ENCODE measurements around the gene MT1M. TPM values are rescaled to one million over a fixed set of nuclear protein-coding genes. Genes with fewer than 3 reads are reported as not detected.

The MT1M gene
- total RNA-seq, 4 donors from 2014 or later: 7.1 to 45.5 (median 33.8) TPM

DNA sequence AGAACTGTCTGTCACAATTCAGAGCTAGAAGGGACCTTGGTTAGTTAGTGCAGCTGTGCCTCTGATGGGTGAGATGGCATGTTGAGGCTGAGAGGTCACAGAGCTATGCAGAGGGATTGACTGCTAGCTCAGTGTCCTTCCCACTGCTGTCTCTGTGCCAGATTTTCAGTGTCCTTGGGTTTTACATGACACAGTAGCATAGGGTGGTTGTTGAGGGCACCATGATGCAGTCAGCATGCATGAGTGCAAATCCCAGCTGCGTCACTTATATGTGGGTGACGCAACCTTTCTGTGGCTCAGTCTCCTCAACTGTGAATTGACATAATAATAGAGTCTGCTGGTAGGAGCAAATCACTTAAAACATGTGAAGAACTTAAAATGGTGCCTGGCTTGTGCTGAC, 8.7 kb downstream of the MT1M start:
- intact Hi-C loops (cut with DNase I): no loop called here
- 100% methylated on average over 2 of the region's 2 CpGs for WGBS, 2 donors
- no peaks in the 10 kb centered on the region for H3K9me3 ChIP-seq
- H3K36me3 ChIP-seq: no peaks in the 10 kb centered on the region
- no peak overlapping the region for H3K27ac ChIP-seq
- no peaks in the 10 kb centered on the region for H3K27me3 ChIP-seq
- no peak overlapping the region for H3K4me3 ChIP-seq (replicated peaks in 1 of 3)
- H3K4me1 ChIP-seq: peaks cover 11 to 33% of the 10 kb centered on the region in 2 donors
- TF ChIP-seq, protein P1, sequence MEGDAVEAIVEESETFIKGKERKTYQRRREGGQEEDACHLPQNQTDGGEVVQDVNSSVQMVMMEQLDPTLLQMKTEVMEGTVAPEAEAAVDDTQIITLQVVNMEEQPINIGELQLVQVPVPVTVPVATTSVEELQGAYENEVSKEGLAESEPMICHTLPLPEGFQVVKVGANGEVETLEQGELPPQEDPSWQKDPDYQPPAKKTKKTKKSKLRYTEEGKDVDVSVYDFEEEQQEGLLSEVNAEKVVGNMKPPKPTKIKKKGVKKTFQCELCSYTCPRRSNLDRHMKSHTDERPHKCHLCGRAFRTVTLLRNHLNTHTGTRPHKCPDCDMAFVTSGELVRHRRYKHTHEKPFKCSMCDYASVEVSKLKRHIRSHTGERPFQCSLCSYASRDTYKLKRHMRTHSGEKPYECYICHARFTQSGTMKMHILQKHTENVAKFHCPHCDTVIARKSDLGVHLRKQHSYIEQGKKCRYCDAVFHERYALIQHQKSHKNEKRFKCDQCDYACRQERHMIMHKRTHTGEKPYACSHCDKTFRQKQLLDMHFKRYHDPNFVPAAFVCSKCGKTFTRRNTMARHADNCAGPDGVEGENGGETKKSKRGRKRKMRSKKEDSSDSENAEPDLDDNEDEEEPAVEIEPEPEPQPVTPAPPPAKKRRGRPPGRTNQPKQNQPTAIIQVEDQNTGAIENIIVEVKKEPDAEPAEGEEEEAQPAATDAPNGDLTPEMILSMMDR (IDR thresholded peaks at IDR 0.05): no peak
- no peak for TF ChIP-seq POLR2A (IDR thresholded peaks at IDR 0.05)
- no peak for DNase-seq

DNA sequence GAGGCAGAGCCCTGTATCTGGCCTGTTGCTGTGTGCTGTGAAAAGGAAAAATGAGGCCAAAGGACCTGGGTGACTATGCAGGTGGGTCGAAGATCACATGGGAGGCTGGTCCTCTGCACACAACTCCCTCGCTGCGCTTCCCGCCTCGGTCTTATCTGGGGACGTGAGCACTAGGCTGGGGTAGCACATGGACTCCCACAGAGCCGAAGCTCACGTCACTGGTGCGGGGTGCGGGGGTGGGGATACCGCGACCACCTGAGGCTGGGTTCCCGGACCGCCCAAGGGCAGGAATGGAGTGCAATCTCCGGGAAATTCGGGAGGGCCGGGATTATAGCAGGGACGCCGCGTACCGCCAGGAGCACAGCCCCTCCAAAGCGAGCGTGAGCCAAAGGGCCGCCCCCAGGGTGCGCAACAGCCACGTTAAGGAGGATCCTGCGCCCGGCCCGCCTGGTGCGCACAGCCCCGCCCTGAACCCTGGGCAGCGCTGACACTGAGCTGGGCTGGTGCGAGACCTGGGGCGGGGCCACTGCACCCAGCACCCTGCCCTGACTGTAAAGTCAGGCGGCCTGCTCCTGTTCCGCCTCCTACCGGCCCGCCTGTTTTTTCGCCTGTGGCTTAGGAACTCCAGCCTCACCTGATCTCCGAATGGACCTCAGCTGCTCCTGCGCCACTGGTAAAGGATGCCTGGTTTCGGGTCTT, 10.8 kb downstream of the MT1M start:
- Histone ChIP-seq H3K27me3 (no peaks in the 10 kb centered on the region), H3K9me3 (no peaks in the 10 kb centered on the region), H3K27ac (peak overlapping the region in 2 of 3 donors; percentile 6 to 66), H3K36me3 (no peaks in the 10 kb centered on the region), H3K4me1 (peaks cover 11 to 26% of the 10 kb centered on the region in 2 donors), H3K4me3 (replicated peaks in 1 of 3) (peak overlapping the region in 1 of 3 donors; percentile 22)
- TF ChIP-seq POLR2A (IDR thresholded peaks at IDR 0.05): peak; percentile 32 to 72
- TF ChIP-seq, protein P1 (IDR thresholded peaks at IDR 0.05): peak in 5 of 6 experiments; percentile 15 to 67 (median 60)
- WGBS, 2 donors: 11% methylated on average over 12 to 18 of the region's 42 CpGs
- DNase-seq: peak; percentile 90 to 91
- intact Hi-C loops (cut with DNase I): no loop called here

DNA sequence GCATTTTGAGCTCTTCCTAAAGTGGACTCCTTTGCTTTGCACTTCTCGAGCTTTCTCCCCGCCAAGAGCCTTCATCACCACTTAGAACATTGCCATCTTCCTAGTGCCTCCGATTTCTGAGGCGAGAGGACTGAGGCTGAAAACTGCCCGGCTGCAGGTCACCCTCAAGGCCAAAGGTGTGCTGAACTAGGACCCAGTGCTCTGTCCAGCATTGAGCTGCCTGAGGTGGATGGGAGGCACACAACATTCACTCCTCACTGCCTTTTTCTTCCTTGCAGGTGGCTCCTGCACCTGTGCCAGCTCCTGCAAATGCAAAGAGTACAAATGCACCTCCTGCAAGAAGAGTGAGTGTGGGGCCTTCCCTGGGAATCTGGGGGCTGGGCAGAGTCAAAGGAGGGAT, 11.4 kb downstream of the MT1M start:
- H3K27ac ChIP-seq: peak overlapping the region in 2 of 3 donors; percentile 6 to 66
- H3K4me3 ChIP-seq (replicated peaks in 1 of 3): peak overlapping the region in 1 of 3 donors; percentile 22
- WGBS, 2 donors: 37 to 49% methylated on average over 4 to 5 of the region's 5 CpGs
- H3K27me3 ChIP-seq: no peaks in the 10 kb centered on the region
- no peak for TF ChIP-seq POLR2A (IDR thresholded peaks at IDR 0.05)
- TF ChIP-seq, protein P1 (IDR thresholded peaks at IDR 0.05): no peak
- peaks cover 7 to 20% of the 10 kb centered on the region in 2 donors for H3K4me1 ChIP-seq
- intact Hi-C loops (cut with DNase I): no loop called here
- H3K36me3 ChIP-seq: no peaks in the 10 kb centered on the region
- no peaks in the 10 kb centered on the region for H3K9me3 ChIP-seq
- no peak for DNase-seq

DNA sequence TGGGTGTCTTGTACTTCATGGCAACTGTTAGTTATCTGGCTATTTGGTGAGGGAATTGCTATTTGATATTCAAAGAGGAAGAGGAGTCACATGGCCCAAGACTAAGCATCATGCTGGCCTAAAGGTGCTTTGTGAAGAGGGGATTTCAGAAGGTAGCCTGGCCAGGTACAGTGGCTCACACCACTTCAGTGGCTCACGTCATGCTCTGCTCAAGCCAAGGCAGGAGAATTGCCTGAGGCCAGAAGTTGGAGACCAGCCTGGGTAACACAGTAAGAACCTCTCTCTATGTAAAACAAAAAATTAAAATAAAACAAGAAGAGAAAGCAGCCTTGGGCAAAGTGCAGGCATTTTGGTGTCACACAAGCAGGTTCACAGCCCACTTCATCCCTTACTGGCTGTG, 12.9 kb downstream of the MT1M start:
- peaks cover 7 to 17% of the 10 kb centered on the region in 2 donors for H3K4me1 ChIP-seq
- intact Hi-C loops (cut with DNase I): no loop called here
- DNase-seq: no peak
- H3K36me3 ChIP-seq: no peaks in the 10 kb centered on the region
- no peaks in the 10 kb centered on the region for H3K27me3 ChIP-seq
- no peak for TF ChIP-seq POLR2A (IDR thresholded peaks at IDR 0.05)
- TF ChIP-seq, protein P1 (IDR thresholded peaks at IDR 0.05): no peak
- no peaks in the 10 kb centered on the region for H3K9me3 ChIP-seq
- H3K27ac ChIP-seq: no peak overlapping the region
- WGBS, 2 donors: 95 to 96% methylated on average over 1 of the region's 1 CpG
- no peak overlapping the region for H3K4me3 ChIP-seq (replicated peaks in 1 of 3)

DNA sequence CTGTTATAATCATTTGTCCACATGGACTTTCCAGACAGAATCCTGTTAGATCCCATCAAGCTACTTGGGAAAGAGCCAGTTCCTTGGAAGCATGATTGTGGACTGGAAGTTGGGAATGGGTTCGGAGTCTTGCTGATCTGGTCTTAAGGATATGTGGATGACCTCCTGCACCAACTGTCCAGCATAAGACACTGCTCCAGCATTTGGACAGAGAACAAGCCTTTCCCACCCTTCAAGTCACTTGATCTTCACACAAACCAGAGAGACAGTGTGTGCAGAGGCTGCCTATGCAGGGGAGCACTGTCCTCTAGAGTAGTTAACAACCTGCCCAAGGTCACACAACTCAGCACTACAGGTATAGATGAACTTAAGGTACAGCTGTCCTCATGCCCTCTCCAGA, 13.4 kb downstream of the MT1M start:
- Histone ChIP-seq H3K4me1 (peaks cover 7 to 17% of the 10 kb centered on the region in 2 donors), H3K27me3 (no peaks in the 10 kb centered on the region), H3K27ac (no peak overlapping the region), H3K9me3 (no peaks in the 10 kb centered on the region), H3K36me3 (no peaks in the 10 kb centered on the region), H3K4me3 (replicated peaks in 1 of 3) (no peak overlapping the region)
- 0% methylated on average over 1 of the region's 1 CpG for WGBS, 2 donors
- no peak for DNase-seq
- TF ChIP-seq, protein P1 (IDR thresholded peaks at IDR 0.05): no peak
- TF ChIP-seq POLR2A (IDR thresholded peaks at IDR 0.05): no peak
- intact Hi-C loops (cut with DNase I): no loop called here
